Ishikawa (cell line): ENCODE results near the gene RAD9A.

Experiments
- CREB1 ChIP-seq: IDR thresholded peaks from 2 replicates; pipeline ENCODE4 v1.6.1; 2012; ENCODE audit warnings: low read depth
- EP300 ChIP-seq: IDR thresholded peaks from 2 replicates; pipeline ENCODE4 v1.6.1; 2012; ENCODE audit warnings: borderline replicate concordance
- RAD21 ChIP-seq: IDR thresholded peaks from 2 replicates; pipeline ENCODE4 v1.6.1; 2012; ENCODE audit warnings: low read depth
- TF ChIP-seq, protein P1 (sequence below): IDR thresholded peaks from 2 replicates; pipeline ENCODE4 v1.6.1; 2012

DNA sequence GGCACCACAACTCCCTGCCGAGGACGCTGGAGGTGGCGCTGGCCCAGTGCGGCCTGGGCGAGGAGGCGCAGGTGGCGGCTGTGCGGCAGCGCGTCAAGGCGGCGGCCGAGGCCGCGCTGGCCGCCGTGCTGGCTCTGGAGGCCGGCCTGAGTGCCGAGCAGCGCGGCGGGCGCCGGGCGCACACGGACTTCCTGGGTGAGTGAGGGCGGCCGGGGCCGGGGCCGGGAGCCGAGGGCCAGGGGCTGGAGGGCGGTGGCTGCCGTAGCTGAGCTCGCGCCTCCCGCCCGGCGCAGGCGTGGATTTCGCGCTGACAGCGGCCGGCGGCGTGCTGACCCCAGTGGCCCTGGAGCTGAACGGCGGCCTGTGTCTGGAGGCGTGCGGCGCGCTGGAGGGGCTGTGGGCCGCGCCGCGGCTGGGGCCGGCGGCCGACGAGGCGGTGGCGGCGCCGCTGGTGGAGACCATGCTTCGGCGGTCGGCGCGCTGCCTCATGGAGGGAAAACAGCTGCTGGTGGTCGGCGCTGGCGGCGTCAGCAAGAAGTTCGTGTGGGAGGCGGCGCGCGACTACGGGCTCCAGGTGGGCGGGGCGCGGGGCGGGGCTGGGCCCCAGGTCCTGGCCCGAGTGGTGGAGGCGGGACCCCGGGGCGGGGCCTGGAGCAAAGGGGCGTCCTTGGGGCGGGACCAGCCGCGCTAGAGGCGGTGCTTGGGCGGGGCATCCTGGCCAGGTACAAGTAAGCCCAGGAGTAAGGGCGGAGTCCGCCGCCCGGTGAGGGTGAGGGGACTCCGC, 29.1 kb downstream of the RAD9A start:
- TF ChIP-seq RAD21 (no peak), EP300 (no peak), CREB1 (no peak)
- TF ChIP-seq, protein P1, sequence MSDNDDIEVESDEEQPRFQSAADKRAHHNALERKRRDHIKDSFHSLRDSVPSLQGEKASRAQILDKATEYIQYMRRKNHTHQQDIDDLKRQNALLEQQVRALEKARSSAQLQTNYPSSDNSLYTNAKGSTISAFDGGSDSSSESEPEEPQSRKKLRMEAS, result peak; percentile 63; the same call in 1 of the 2 replicates
